Right atrium auricular region (tissue), 2 donors: ENCODE results near the gene GPATCH2. TPM values are rescaled to one million over a fixed set of nuclear protein-coding genes. Genes with fewer than 3 reads are reported as not detected.

Experiments
- DNase-seq: peaks from one replicate; pipeline ENCODE4 v3.0.0-alpha.2; 2019; ENCODE audit warnings: low spot score
- H3K27ac ChIP-seq, 2 donors: fragments of 200-600 bp; sonication (generic); 1 replicate in 1 of 2; 2 replicates in 1 of 2; pipeline ENCODE4 v1.5.1; 2016 to 2019
- H3K27me3 ChIP-seq, 2 donors: fragments of 200-600 bp; sonication (generic); one replicate each; pipeline versions ENCODE4 v1.5.1 to v1.6.0; 2017 to 2019
- H3K36me3 ChIP-seq: fragments of 200-600 bp; sonication (generic); one replicate; pipeline ENCODE4 v1.5.1; 2016
- H3K4me1 ChIP-seq, 2 donors: fragments of 200-600 bp; sonication (generic); one replicate each; pipeline versions ENCODE4 v1.5.1 to v1.6.0; 2017 to 2019
- H3K4me3 ChIP-seq, 2 donors: fragments of 200-600 bp; sonication (generic); 1 replicate in 1 of 2; 2 replicates in 1 of 2; pipeline ENCODE4 v1.5.1; 2017 to 2019; ENCODE audit warnings: mild to moderate bottlenecking in 1 of 2, moderate library complexity in 1 of 2
- H3K9me3 ChIP-seq, 2 donors: fragments of 200-600 bp; sonication (generic); one replicate each; pipeline ENCODE4 v1.5.1; 2019
- total RNA-seq, 2 donors: library from RNA; depleted of rRNA; stranded (reverse); fragments of >200 nt; gene quantifications; one replicate each; pipeline ENCODE4 v1.1.0, GENCODE V29; 2016
- TF ChIP-seq, protein P1 (sequence below), 2 donors: fragments of 200-600 bp; sonication (generic); IDR thresholded peaks; one replicate each; pipeline ENCODE4 v1.5.1; 2019; ENCODE audit warnings: antibody characterized with exemption in 2 of 2

The GPATCH2 gene
- total RNA-seq, 2 donors from 2014 or later = 7.9 to 8.5 TPM

DNA sequence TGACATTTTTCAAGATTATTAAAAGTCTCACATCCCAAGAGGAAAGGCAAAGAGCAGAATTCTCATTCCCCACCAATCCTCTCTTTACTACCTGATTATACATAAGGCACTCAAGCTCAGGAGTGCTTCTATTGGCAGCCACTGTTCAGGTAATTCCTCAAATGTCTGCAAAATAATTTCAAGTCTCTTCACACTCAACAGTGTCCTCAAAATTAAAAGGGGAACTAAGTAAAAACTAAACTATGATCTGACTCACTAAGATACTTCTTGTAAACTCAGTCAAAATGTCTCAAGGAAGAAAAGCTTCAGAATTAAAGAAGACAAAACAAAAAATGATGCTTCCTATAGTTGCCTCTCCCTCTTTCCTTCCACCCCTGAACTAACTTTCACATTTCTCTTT is 135.6 kb downstream of the GPATCH2 start:
- Histone ChIP-seq H3K4me3 (no peak overlapping the region), H3K36me3 (peaks cover 9% of the 10 kb centered on the region), H3K27me3 (no peaks in the 10 kb centered on the region), H3K4me1 (no peaks in the 10 kb centered on the region), H3K9me3 (no peaks in the 10 kb centered on the region), H3K27ac (no peak overlapping the region)
- DNase-seq = no peak
- TF ChIP-seq, protein P1, sequence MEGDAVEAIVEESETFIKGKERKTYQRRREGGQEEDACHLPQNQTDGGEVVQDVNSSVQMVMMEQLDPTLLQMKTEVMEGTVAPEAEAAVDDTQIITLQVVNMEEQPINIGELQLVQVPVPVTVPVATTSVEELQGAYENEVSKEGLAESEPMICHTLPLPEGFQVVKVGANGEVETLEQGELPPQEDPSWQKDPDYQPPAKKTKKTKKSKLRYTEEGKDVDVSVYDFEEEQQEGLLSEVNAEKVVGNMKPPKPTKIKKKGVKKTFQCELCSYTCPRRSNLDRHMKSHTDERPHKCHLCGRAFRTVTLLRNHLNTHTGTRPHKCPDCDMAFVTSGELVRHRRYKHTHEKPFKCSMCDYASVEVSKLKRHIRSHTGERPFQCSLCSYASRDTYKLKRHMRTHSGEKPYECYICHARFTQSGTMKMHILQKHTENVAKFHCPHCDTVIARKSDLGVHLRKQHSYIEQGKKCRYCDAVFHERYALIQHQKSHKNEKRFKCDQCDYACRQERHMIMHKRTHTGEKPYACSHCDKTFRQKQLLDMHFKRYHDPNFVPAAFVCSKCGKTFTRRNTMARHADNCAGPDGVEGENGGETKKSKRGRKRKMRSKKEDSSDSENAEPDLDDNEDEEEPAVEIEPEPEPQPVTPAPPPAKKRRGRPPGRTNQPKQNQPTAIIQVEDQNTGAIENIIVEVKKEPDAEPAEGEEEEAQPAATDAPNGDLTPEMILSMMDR (IDR thresholded peaks at IDR 0.05) = no peak

DNA sequence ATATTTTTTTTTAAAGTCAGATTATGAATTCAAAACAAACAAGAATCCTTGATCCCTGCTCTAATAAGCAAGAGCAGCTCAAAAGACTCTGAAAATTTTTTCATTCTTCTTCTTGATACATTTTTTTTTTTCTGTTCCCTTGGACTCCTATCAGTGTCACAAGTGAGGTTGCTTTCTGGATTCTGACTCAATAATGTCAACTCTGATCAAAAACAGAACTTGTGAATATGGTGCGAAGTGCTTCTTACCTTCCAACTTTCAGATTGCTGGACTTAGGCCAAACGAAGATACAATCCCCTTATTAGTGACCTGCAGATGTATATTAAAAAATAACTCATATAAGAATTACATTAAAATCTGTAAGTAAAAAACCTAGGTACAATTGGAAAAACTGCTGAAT is 136.1 kb downstream of the GPATCH2 start:
- Histone ChIP-seq H3K27me3 (no peaks in the 10 kb centered on the region), H3K36me3 (peaks cover 9% of the 10 kb centered on the region), H3K4me1 (no peaks in the 10 kb centered on the region), H3K9me3 (no peaks in the 10 kb centered on the region), H3K27ac (no peak overlapping the region), H3K4me3 (no peak overlapping the region)
- DNase-seq = no peak
- TF ChIP-seq, protein P1 (IDR thresholded peaks at IDR 0.05) = no peak

DNA sequence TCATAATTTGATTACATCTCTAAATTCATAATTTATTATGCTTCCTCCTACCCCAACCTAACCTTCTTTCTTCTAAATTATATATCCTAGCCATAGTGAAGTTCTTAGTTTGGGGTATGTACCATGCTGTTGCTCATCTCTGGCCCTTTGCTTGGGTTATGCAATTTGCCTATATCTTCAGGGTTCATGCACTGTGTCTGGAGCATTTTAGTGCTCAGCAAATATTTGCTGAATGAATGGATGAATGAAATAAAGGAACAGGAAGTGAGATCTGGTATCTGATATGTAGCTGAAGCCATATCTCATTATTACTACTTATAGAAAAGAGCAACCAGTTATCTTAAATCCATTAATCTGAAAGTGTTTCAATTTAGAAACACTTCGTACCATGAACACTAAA is 137.6 kb downstream of the GPATCH2 start:
- Histone ChIP-seq H3K27me3 (no peaks in the 10 kb centered on the region), H3K9me3 (no peaks in the 10 kb centered on the region), H3K36me3 (peaks cover 9% of the 10 kb centered on the region), H3K4me1 (no peaks in the 10 kb centered on the region), H3K4me3 (no peak overlapping the region), H3K27ac (no peak overlapping the region)
- DNase-seq = no peak
- TF ChIP-seq, protein P1 (IDR thresholded peaks at IDR 0.05) = no peak

DNA sequence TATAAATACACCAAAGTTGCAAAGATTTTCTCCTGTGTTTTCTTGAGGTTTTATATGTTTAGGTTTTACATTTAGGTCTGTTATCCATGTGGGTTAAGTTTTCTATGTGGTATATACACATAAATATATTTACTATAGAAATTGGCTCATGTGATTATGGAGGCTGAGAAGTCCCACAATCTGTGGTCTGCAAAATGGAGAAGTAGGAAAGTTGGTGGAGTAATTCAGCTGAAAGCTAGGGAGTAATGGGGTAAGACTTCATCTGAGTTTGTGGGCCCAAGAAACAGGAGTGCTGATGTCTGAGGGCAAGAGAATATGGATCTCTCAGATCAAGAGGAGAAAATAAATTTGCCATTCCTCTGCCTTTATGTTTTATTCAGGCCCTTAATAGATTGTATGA is 146.0 kb downstream of the GPATCH2 start:
- H3K9me3 ChIP-seq = peaks cover 2 to 10% of the 10 kb centered on the region in 2 donors
- H3K27ac ChIP-seq = no peak overlapping the region
- H3K4me1 ChIP-seq = no peaks in the 10 kb centered on the region
- no peaks in the 10 kb centered on the region for H3K36me3 ChIP-seq
- no peak overlapping the region for H3K4me3 ChIP-seq
- H3K27me3 ChIP-seq = no peaks in the 10 kb centered on the region
- TF ChIP-seq, protein P1 (IDR thresholded peaks at IDR 0.05) = no peak
- no peak for DNase-seq

DNA sequence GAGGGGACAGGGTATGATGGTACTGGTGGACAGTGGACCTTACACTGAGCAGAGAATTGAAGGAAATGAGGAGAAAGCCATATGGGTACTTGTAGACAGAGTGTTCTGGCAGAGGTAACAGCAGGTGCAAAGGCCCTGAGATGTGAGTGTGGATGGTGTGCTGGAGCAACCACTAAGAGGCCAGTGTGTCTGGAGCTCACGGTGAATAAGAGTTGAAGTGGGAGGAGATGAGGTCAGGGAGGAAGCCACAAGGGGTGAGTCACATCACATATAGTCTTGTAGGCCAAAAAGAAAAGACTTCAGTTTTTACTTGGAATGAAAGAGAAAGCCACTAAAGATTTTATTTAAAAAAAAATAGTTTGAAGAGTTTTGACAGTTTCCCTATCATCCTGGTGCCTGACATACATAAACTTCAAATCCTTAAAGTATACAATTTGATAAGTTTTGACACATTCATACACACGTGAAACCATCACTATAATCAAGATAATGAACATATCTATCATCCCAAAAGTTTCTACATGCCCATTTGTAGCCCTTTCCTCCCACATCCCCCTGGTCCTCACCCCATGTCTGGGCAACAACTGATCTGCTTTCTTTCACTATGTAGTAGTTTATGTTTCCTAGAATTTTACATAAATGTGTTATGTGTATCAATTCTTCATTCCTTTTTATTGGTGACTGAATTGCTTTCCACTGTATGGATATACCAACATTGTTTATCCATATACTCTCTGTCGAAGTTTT is 148.4 kb downstream of the GPATCH2 start:
- TF ChIP-seq, protein P1 (IDR thresholded peaks at IDR 0.05) = no peak
- no peak overlapping the region for H3K4me3 ChIP-seq
- no peaks in the 10 kb centered on the region for H3K27me3 ChIP-seq
- H3K9me3 ChIP-seq = peaks cover 3 to 11% of the 10 kb centered on the region in 2 donors
- no peaks in the 10 kb centered on the region for H3K4me1 ChIP-seq
- H3K36me3 ChIP-seq = no peaks in the 10 kb centered on the region
- no peak overlapping the region for H3K27ac ChIP-seq
- DNase-seq = no peak

DNA sequence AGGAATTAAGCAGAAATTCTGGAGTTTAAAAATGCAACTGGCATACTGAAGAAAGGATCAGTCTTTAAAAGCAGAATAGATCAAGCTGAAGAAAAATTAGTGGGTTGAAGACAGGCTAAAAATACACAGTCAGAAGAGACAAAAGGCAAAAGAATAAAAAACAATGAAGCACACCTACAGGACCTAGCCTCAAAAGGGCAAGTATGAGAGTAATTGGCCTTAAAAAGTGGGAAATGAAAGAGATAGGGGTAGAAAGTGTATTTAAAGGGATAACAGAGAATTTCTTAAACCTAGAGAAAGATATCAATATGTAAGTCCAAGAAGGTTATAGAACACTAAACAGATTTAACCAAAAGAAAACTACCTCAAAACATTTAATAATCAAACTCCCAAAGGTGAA is 152.4 kb downstream of the GPATCH2 start:
- Histone ChIP-seq H3K9me3 (peaks cover 3 to 11% of the 10 kb centered on the region in 2 donors), H3K36me3 (no peaks in the 10 kb centered on the region), H3K27me3 (no peaks in the 10 kb centered on the region), H3K4me1 (no peaks in the 10 kb centered on the region), H3K27ac (no peak overlapping the region), H3K4me3 (no peak overlapping the region)
- no peak for DNase-seq
- TF ChIP-seq, protein P1 (IDR thresholded peaks at IDR 0.05) = no peak
